HepG2 (cell line): ENCODE data around the gene MARVELD3. TPM values are rescaled to one million over a fixed set of nuclear protein-coding genes. Genes with fewer than 3 reads are reported as not detected.

Experiments
- CSRNP1 ChIP-seq: sonication (generic); formaldehyde crosslinking; IDR thresholded peaks from 2 replicates; pipeline ENCODE4 v1.8.1; 2023; ENCODE audit warnings: mild to moderate bottlenecking, missing genetic modification reagents
- CTCF ChIP-seq: sonication (generic); formaldehyde crosslinking; IDR thresholded peaks from 2 replicates; pipeline ENCODE4 v1.5.0; 2020; ENCODE audit warnings: mild to moderate bottlenecking, missing genetic modification reagents, moderate library complexity
- NFAT5 ChIP-seq: sonication (generic); formaldehyde crosslinking; IDR thresholded peaks from 2 replicates; pipeline ENCODE4 v1.4.0; 2020; ENCODE audit warnings: missing genetic modification reagents
- NR2F6 ChIP-seq, 2 experiments: IDR thresholded peaks; 2 replicates each; pipeline ENCODE4 v1.6.1; 2016; ENCODE audit warnings: antibody characterized with exemption in 1 of 2, mild to moderate bottlenecking in 1 of 2
- RFXAP ChIP-seq: sonication (generic); formaldehyde crosslinking; IDR thresholded peaks from 2 replicates; pipeline ENCODE4 v1.4.0; 2020; ENCODE audit warnings: missing genetic modification reagents, borderline replicate concordance
- TAF15 ChIP-seq: fragments of 200-400 bp; formaldehyde crosslinking; IDR thresholded peaks from one replicate; pipeline ENCODE4 v1.6.1; 2018; ENCODE audit warnings: mild to moderate bottlenecking, low read depth, low read length; ENCODE audit not compliant: poor library complexity, severe bottlenecking
- UBTF ChIP-seq: sonication (generic); formaldehyde crosslinking; IDR thresholded peaks from 2 replicates; pipeline ENCODE4 v1.4.0; 2020; ENCODE audit warnings: mild to moderate bottlenecking, missing genetic modification reagents
- ZNF510 ChIP-seq: sonication (generic); formaldehyde crosslinking; IDR thresholded peaks from 2 replicates; pipeline ENCODE4 v1.4.0; 2020; ENCODE audit warnings: low read depth, mild to moderate bottlenecking, missing genetic modification reagents
- ZNF609 ChIP-seq: sonication (generic); formaldehyde crosslinking; IDR thresholded peaks from 2 replicates; pipeline ENCODE4 v1.4.0; 2020; ENCODE audit warnings: mild to moderate bottlenecking, missing genetic modification reagents, borderline replicate concordance
- ZNF703 ChIP-seq: sonication (generic); formaldehyde crosslinking; IDR thresholded peaks from 2 replicates; pipeline ENCODE4 v1.5.1; 2020; ENCODE audit warnings: missing genetic modification reagents, mild to moderate bottlenecking, moderate library complexity, borderline replicate concordance
- polyA plus RNA-seq, 8 experiments: library from polyadenylated mRNA; depleted of rRNA in 3 of 8; stranded (reverse) in 7 of 8; unstranded in 1 of 8; fragments of >200 nt; fragmentation: Illumina TruSeq in 4 of 8; extraction: Trizol in 4 of 8; gene quantifications; 2 replicates each; pipeline versions ENCODE4 v1.2.1 to v1.2.3, GENCODE V29; 2011 to 2016; ENCODE audit warnings: low read depth in 4 of 8, missing spikeins in 1 of 8, mixed read lengths in 1 of 8; ENCODE audit not compliant: insufficient read depth in 1 of 8
- total RNA-seq, 5 experiments: library from RNA; depleted of rRNA; stranded (reverse); fragments of >200 nt; fragmentation: Illumina TruSeq; extraction: Trizol; gene quantifications; 2 replicates each; pipeline ENCODE4 v1.2.3, GENCODE V29; 2016; ENCODE audit warnings: low read depth in 1 of 5

MARVELD3 gene
- total and polyA plus RNA-seq, 2 of the 13 experiments (the other 11 are each of a cell fraction or from before 2014, with no cell fraction given), result 4.8 to 5.6 TPM

- TF ChIP-seq NFAT5 (no peak), TAF15 (no peak), UBTF (CRISPR knock-in tag) (peak; percentile 85), ZNF609 (no peak), ZNF510 (0 out of 2 replicates have a peak, but pooled peaks have one; percentile 26), CSRNP1 (CRISPR knock-in tag) (peak; percentile 34; the same call in 1 of the 2 replicates), ZNF703 (no peak), CTCF (CRISPR knock-in tag) (peak; percentile 61), RFXAP (no peak), NR2F6 (IDR thresholded peaks at IDR 0.05) (no peak), NR2F6 (CRISPR knock-in tag; IDR thresholded peaks at IDR 0.05) (no peak)
Measured at GRCh38 chr16:71626018-71626857, at the start of gene MARVELD3 (continued).
